ENCODE measurements around the gene SBF2.

Gene SBF2

GRCh38 chr11:9868641-9869040 lies 425.4 kb downstream of the SBF2 start:
- Histone ChIP-seq H4K20me1 (ENCODE audit: insufficient read depth, low read length) (no peaks in the 10 kb centered on the region), H3K9me2 (replicated peaks; ENCODE audit: insufficient read depth, low read length) (no peaks in the 10 kb centered on the region), H3K4me1 (ENCODE audit: low read length) (no peaks in the 10 kb centered on the region), H3F3A (ENCODE audit: insufficient read depth, low read length) (no peaks in the 10 kb centered on the region), H3K36me3 (replicated peaks; ENCODE audit: insufficient read depth, low read length) (no peaks in the 10 kb centered on the region), H2AFZ (ENCODE audit: low read length) (no peak overlapping the region), H3K4me3 (ENCODE audit: low read length) (no peak overlapping the region), H3K9me3 (replicated peaks; ENCODE audit: insufficient read depth, low read length) (no peaks in the 10 kb centered on the region), H3K79me2 (ENCODE audit: low read length) (no peaks in the 10 kb centered on the region), H3K4me2 (ENCODE audit: low read depth, low read length) (no peak overlapping the region), H3K9ac (ENCODE audit: low read length) (no peak overlapping the region), H3K27ac (ENCODE audit: low read length) (no peak overlapping the region), H3K27me3 (replicated peaks; ENCODE audit: insufficient read depth, low read length) (no peaks in the 10 kb centered on the region)
- TF ChIP-seq EZH2 (optimal IDR thresholded peaks at IDR 0.05; ENCODE audit: low read depth, low read length): no peak
- no peak for TF ChIP-seq EZH2phosphoT487 (IDR thresholded peaks at IDR 0.05; ENCODE audit: low read length)
- no peak for TF ChIP-seq CTCF (IDR thresholded peaks at IDR 0.05; ENCODE audit: low read length)
- DNase-seq: no peak

DNA sequence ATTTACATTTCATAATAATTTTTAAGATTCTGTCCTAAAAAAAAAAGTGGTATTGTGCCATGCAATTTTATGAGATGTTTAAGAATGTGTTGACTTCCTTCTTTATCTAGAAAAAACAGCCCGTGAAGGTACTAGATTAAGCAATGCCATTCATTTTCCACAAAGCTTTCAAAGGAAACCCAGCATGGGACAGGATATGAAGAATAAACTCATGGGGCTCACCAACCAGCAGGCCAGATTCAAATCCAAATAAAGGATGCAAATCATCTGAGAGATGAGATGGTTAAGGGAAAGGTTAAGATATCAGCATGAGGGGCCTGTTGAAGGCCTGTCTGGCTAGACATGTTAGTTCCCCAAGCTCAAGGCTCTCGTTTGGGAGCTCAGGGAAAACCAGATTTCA lies 431.0 kb downstream of the SBF2 start:
- no peak overlapping the region for H2AFZ ChIP-seq (ENCODE audit: low read length)
- H3F3A ChIP-seq (ENCODE audit: insufficient read depth, low read length): no peaks in the 10 kb centered on the region
- no peak for DNase-seq
- H3K9ac ChIP-seq (ENCODE audit: low read length): no peak overlapping the region
- H3K27ac ChIP-seq (ENCODE audit: low read length): no peak overlapping the region
- peaks cover 13% of the 10 kb centered on the region for H3K4me1 ChIP-seq (ENCODE audit: low read length)
- H3K4me2 ChIP-seq (ENCODE audit: low read depth, low read length): no peak overlapping the region
- H3K36me3 ChIP-seq (replicated peaks; ENCODE audit: insufficient read depth, low read length): no peaks in the 10 kb centered on the region
- no peak overlapping the region for H3K4me3 ChIP-seq (ENCODE audit: low read length)
- H3K79me2 ChIP-seq (ENCODE audit: low read length): no peaks in the 10 kb centered on the region
- no peaks in the 10 kb centered on the region for H4K20me1 ChIP-seq (ENCODE audit: insufficient read depth, low read length)
- no peaks in the 10 kb centered on the region for H3K27me3 ChIP-seq (replicated peaks; ENCODE audit: insufficient read depth, low read length)
- no peaks in the 10 kb centered on the region for H3K9me3 ChIP-seq (replicated peaks; ENCODE audit: insufficient read depth, low read length)
- TF ChIP-seq EZH2 (optimal IDR thresholded peaks at IDR 0.05; ENCODE audit: low read depth, low read length) (no peak), CTCF (IDR thresholded peaks at IDR 0.05; ENCODE audit: low read length) (no peak), EZH2phosphoT487 (IDR thresholded peaks at IDR 0.05; ENCODE audit: low read length) (no peak)
- H3K9me2 ChIP-seq (replicated peaks; ENCODE audit: insufficient read depth, low read length): no peaks in the 10 kb centered on the region

- Histone ChIP-seq H3K9ac (ENCODE audit: low read length) (no peak overlapping the region), H3K79me2 (ENCODE audit: low read length) (no peaks in the 10 kb centered on the region), H3F3A (ENCODE audit: insufficient read depth, low read length) (no peaks in the 10 kb centered on the region), H3K4me1 (ENCODE audit: low read length) (peaks cover 13% of the 10 kb centered on the region), H3K4me2 (ENCODE audit: low read depth, low read length) (no peak overlapping the region), H3K9me2 (replicated peaks; ENCODE audit: insufficient read depth, low read length) (no peaks in the 10 kb centered on the region), H3K4me3 (ENCODE audit: low read length) (no peak overlapping the region), H3K27me3 (replicated peaks; ENCODE audit: insufficient read depth, low read length) (no peaks in the 10 kb centered on the region), H2AFZ (ENCODE audit: low read length) (no peak overlapping the region), H3K9me3 (replicated peaks; ENCODE audit: insufficient read depth, low read length) (no peaks in the 10 kb centered on the region), H3K36me3 (replicated peaks; ENCODE audit: insufficient read depth, low read length) (no peaks in the 10 kb centered on the region), H4K20me1 (ENCODE audit: insufficient read depth, low read length) (no peaks in the 10 kb centered on the region), H3K27ac (ENCODE audit: low read length) (no peak overlapping the region)
- DNase-seq: peak; percentile 84
- TF ChIP-seq CTCF (IDR thresholded peaks at IDR 0.05; ENCODE audit: low read length) (peak; percentile 95), EZH2phosphoT487 (IDR thresholded peaks at IDR 0.05; ENCODE audit: low read length) (no peak), EZH2 (optimal IDR thresholded peaks at IDR 0.05; ENCODE audit: low read depth, low read length) (no peak)
These were observed 431.9 kb downstream of the SBF2 start for GRCh38 chr11:9861860-9862725.
